SK-N-SH (cell line): ENCODE results near the gene ZBED4. TPM values are rescaled to one million over a fixed set of nuclear protein-coding genes. Genes with fewer than 3 reads are reported as not detected.

Experiments
- CTCF ChIA-PET: fragments of 300-600, 350-600 bp; formaldehyde crosslinking; extraction: SDS; loops from one replicate; lab custom pipeline; 2021; lab: Yijun Ruan, JAX
- POLR2A ChIA-PET: fragments of 350-600 bp; sonication (Branson Sonifier 250); formaldehyde crosslinking; extraction: SDS; loops from one replicate; lab custom pipeline; 2020; ENCODE audit warnings: antibody characterized with exemption, inconsistent platforms; lab: Yijun Ruan, JAX
- DNase-seq: peaks from one replicate; pipeline ENCODE4 v3.0.0; 2012
- H2AFZ ChIP-seq: fragments of 200-600 bp; sonication (generic); 2 replicates; pipeline ENCODE4 v1.8.1; 2016; ENCODE audit warnings: antibody characterized with exemption, mild to moderate bottlenecking, low read depth
- H3F3A ChIP-seq: fragments of 200-600 bp; sonication (generic); replicated peaks from 2 replicates; pipeline ENCODE3; 2016; ENCODE audit warnings: antibody characterized with exemption, mild to moderate bottlenecking; ENCODE audit not compliant: insufficient read depth
- H3K27ac ChIP-seq, 2 experiments: fragments of 200-500 bp in 1 of 2; fragments of 200-600 bp in 1 of 2; sonication (Bioruptor generic) in 1 of 2; sonication (generic), shearing (Covaris generic) in 1 of 2; 2 replicates each; pipeline versions ENCODE4 v1.5.1 to v1.6.1; 2014 to 2016; ENCODE audit warnings: low read depth in 2 of 2, inconsistent platforms in 1 of 2, low read length in 1 of 2, mild to moderate bottlenecking in 1 of 2, mixed read lengths in 1 of 2
- H3K27me3 ChIP-seq: fragments of 200-600 bp; sonication (generic), shearing (Covaris generic); 2 replicates; pipeline ENCODE4 v1.6.1; 2016; ENCODE audit warnings: mixed run types; ENCODE audit not compliant: insufficient read depth
- H3K36me3 ChIP-seq, 2 experiments: fragments of 200-500 bp in 1 of 2; fragments of 200-600 bp in 1 of 2; sonication (Bioruptor generic) in 1 of 2; sonication (generic) in 1 of 2; replicated peaks in 1 of 2; 2 replicates each; pipeline versions ENCODE3 to v1.5.1; 2014 to 2016; ENCODE audit warnings: low read length in 1 of 2, mild to moderate bottlenecking in 1 of 2; ENCODE audit not compliant: insufficient read depth in 2 of 2, control insufficient read depth in 1 of 2
- H3K4me1 ChIP-seq, 2 experiments: fragments of 200-500 bp in 1 of 2; fragments of 200-600 bp in 1 of 2; sonication (Bioruptor generic) in 1 of 2; sonication (generic), shearing (Covaris generic) in 1 of 2; 2 replicates each; pipeline versions ENCODE4 v1.5.1 to v1.6.1; 2014 to 2016; ENCODE audit warnings: low read depth in 1 of 2, low read length in 1 of 2, mixed run types in 1 of 2; ENCODE audit not compliant: insufficient read depth in 2 of 2, control insufficient read depth in 1 of 2
- H3K4me2 ChIP-seq: fragments of 200-600 bp; sonication (generic), shearing (Covaris generic); 2 replicates; pipeline ENCODE4 v1.6.1; 2017; ENCODE audit warnings: mixed run types
- H3K4me3 ChIP-seq, 2 experiments: fragments of 200-500 bp in 1 of 2; fragments of 200-600 bp in 1 of 2; sonication (Bioruptor generic) in 1 of 2; sonication (generic), shearing (Covaris generic) in 1 of 2; 2 replicates each; pipeline versions ENCODE4 v1.5.1 to v1.8.1; 2014 to 2016; ENCODE audit warnings: low read depth in 2 of 2, inconsistent platforms in 1 of 2, low read length in 1 of 2, mild to moderate bottlenecking in 1 of 2, mixed read lengths in 1 of 2, moderate library complexity in 1 of 2
- H3K79me2 ChIP-seq: fragments of 200-600 bp; sonication (generic); 2 replicates; pipeline ENCODE4 v1.8.1; 2017; ENCODE audit warnings: mild to moderate bottlenecking; ENCODE audit not compliant: insufficient read depth
- H3K9ac ChIP-seq: fragments of 200-600 bp; sonication (generic); 2 replicates; pipeline ENCODE4 v1.6.1; 2017; ENCODE audit warnings: mixed run types
- H3K9me2 ChIP-seq: fragments of 200-600 bp; sonication (generic); 2 replicates; pipeline ENCODE4 v1.6.1; 2017; ENCODE audit warnings: mixed run types
- H3K9me3 ChIP-seq: fragments of 200-600 bp; sonication (generic); 2 replicates; pipeline ENCODE4 v1.6.1; 2017; ENCODE audit warnings: mixed run types, mild to moderate bottlenecking, moderate library complexity
- H4K20me1 ChIP-seq: fragments of 200-600 bp; sonication (generic); 2 replicates; pipeline ENCODE4 v1.6.1; 2017; ENCODE audit warnings: mild to moderate bottlenecking, mixed run types; ENCODE audit not compliant: insufficient read depth
- CHD2 ChIP-seq: fragments of 150-350 bp; IDR thresholded peaks from 2 replicates; pipeline ENCODE4 v1.6.1; 2018; ENCODE audit warnings: low read length; ENCODE audit not compliant: partially characterized antibody
- ELF1 ChIP-seq: IDR thresholded peaks from 2 replicates; pipeline ENCODE4 v1.4.0; 2012
- EZH2phosphoT487 ChIP-seq: fragments of 200-600 bp; sonication (generic); IDR thresholded peaks from 2 replicates; pipeline ENCODE4 v1.6.1; 2017; ENCODE audit warnings: low read depth, mixed run types, mild to moderate bottlenecking, antibody characterized with exemption, moderate library complexity, borderline replicate concordance
- GABPA ChIP-seq: IDR thresholded peaks from 2 replicates; pipeline ENCODE4 v1.4.0; 2012; ENCODE audit warnings: low read depth, mild to moderate bottlenecking
- MEF2A ChIP-seq: IDR thresholded peaks from 2 replicates; pipeline ENCODE4 v1.4.0; 2012; ENCODE audit warnings: low read depth, borderline replicate concordance
- NFIC ChIP-seq: IDR thresholded peaks from 2 replicates; pipeline ENCODE4 v1.4.0; 2012; ENCODE audit warnings: borderline replicate concordance
- POLR2AphosphoS5 ChIP-seq: IDR thresholded peaks from 2 replicates; pipeline ENCODE4 v1.6.1; 2012; ENCODE audit warnings: low read depth, low read length
- RFX5 ChIP-seq: IDR thresholded peaks from 2 replicates; pipeline ENCODE4 v1.6.1; 2012; ENCODE audit warnings: mild to moderate bottlenecking, improper control_type of control experiment, low read length
- SMC3 ChIP-seq: IDR thresholded peaks from 2 replicates; pipeline ENCODE4 v1.6.1; 2012; ENCODE audit warnings: low read depth, low read length, improper control_type of control experiment
- TAF1 ChIP-seq: IDR thresholded peaks from 2 replicates; pipeline ENCODE4 v1.6.1; 2012; ENCODE audit warnings: low read depth, mild to moderate bottlenecking, low read length, moderate library complexity, borderline replicate concordance
- TEAD4 ChIP-seq: IDR thresholded peaks from 2 replicates; pipeline ENCODE4 v1.4.0; 2012; ENCODE audit warnings: mild to moderate bottlenecking, borderline replicate concordance; ENCODE audit not compliant: insufficient read depth
- YY1 ChIP-seq: IDR thresholded peaks from 2 replicates; pipeline ENCODE4 v1.4.0; 2012; ENCODE audit warnings: low read depth, mild to moderate bottlenecking
- WGBS: methylation state at CpG from one replicate; pipeline ENCODE4 v1.1.6; 2017; ENCODE audit warnings: low lambda C conversion rate; 5-methylcytosine and 5-hydroxymethylcytosine counted together
- polyA plus RNA-seq, 3 experiments: library from polyadenylated mRNA; depleted of rRNA; stranded (reverse); fragments of >200 nt; gene quantifications; 2 replicates each; pipeline ENCODE4 v1.2.3, GENCODE V29; 2012
- TF ChIP-seq, protein P1 (sequence below): fragments of 200-600 bp; sonication (generic); IDR thresholded peaks from 2 replicates; pipeline ENCODE4 v1.6.1; 2017; ENCODE audit warnings: antibody characterized with exemption, mild to moderate bottlenecking, moderate library complexity
- TF ChIP-seq, protein P2 (sequence below): IDR thresholded peaks from 2 replicates; pipeline ENCODE4 v1.4.0; 2012; ENCODE audit warnings: low read depth, borderline replicate concordance
- TF ChIP-seq, protein P3 (sequence below): IDR thresholded peaks from 2 replicates; pipeline ENCODE4 v1.4.0; 2012; ENCODE audit warnings: low read depth
- TF ChIP-seq, protein P4 (sequence below): fragments of 150-350 bp; IDR thresholded peaks from 2 replicates; pipeline ENCODE4 v1.6.1; 2016; ENCODE audit warnings: mild to moderate bottlenecking, low read depth, low read length
- TF ChIP-seq, protein P5 (sequence below): IDR thresholded peaks from 2 replicates; pipeline ENCODE4 v1.4.0; 2012; ENCODE audit warnings: low read depth, borderline replicate concordance
- TF ChIP-seq, protein P6 (sequence below): IDR thresholded peaks from 2 replicates; pipeline ENCODE4 v1.6.1; 2012; ENCODE audit warnings: mild to moderate bottlenecking, low read depth, low read length, moderate library complexity

ZBED4 gene
- polyA plus RNA-seq, 1 of the 3 experiments (the other 2 are of a cell fraction), result 7.9 TPM

DNA sequence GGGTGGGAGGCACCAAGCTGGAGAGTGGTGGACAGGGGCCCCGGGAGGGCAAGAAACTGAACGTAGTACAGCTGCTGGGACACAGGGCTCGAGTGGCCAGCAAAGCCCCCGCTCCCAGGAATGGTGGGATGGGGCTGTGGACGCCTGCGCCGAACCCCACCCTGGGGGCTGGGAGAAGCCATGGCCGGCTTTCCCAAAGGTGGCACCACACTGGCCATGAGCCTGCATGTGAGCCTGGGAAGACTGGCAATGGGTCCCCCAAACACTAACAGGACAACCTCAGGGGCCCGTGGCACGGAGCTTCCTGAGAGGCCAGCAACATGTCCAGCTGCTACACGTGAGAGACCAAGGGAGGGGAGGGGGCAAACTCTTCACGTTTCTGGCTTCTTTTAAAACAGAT is 60.6 kb downstream of the ZBED4 start:
- no peak overlapping the region for H2AFZ ChIP-seq
- H3K79me2 ChIP-seq, result 0 out of 2 replicates have a peak, but pooled peaks cover 5% of the 10 kb centered on the region
- H3K9ac ChIP-seq, result no peak overlapping the region
- H3K27ac ChIP-seq, result no peak overlapping the region
- DNase-seq, result no peak
- no peaks in the 10 kb centered on the region for H3K9me3 ChIP-seq
- H3K9me2 ChIP-seq, result no peaks in the 10 kb centered on the region
- 78% methylated on average over 8 of the region's 12 CpGs for WGBS
- TF ChIP-seq, protein P1, sequence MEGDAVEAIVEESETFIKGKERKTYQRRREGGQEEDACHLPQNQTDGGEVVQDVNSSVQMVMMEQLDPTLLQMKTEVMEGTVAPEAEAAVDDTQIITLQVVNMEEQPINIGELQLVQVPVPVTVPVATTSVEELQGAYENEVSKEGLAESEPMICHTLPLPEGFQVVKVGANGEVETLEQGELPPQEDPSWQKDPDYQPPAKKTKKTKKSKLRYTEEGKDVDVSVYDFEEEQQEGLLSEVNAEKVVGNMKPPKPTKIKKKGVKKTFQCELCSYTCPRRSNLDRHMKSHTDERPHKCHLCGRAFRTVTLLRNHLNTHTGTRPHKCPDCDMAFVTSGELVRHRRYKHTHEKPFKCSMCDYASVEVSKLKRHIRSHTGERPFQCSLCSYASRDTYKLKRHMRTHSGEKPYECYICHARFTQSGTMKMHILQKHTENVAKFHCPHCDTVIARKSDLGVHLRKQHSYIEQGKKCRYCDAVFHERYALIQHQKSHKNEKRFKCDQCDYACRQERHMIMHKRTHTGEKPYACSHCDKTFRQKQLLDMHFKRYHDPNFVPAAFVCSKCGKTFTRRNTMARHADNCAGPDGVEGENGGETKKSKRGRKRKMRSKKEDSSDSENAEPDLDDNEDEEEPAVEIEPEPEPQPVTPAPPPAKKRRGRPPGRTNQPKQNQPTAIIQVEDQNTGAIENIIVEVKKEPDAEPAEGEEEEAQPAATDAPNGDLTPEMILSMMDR, result no peak
- TF ChIP-seq MEF2A (no peak), EZH2phosphoT487 (no peak), SMC3 (no peak), YY1 (no peak), GABPA (no peak), TAF1 (no peak), TEAD4 (no peak), POLR2AphosphoS5 (no peak), NFIC (no peak), RFX5 (no peak), CHD2 (no peak), ELF1 (no peak)
- TF ChIP-seq, protein P2, sequence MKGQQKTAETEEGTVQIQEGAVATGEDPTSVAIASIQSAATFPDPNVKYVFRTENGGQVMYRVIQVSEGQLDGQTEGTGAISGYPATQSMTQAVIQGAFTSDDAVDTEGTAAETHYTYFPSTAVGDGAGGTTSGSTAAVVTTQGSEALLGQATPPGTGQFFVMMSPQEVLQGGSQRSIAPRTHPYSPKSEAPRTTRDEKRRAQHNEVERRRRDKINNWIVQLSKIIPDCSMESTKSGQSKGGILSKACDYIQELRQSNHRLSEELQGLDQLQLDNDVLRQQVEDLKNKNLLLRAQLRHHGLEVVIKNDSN, result no peak
- TF ChIP-seq, protein P3, sequence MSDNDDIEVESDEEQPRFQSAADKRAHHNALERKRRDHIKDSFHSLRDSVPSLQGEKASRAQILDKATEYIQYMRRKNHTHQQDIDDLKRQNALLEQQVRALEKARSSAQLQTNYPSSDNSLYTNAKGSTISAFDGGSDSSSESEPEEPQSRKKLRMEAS, result no peak
- TF ChIP-seq, protein P4, sequence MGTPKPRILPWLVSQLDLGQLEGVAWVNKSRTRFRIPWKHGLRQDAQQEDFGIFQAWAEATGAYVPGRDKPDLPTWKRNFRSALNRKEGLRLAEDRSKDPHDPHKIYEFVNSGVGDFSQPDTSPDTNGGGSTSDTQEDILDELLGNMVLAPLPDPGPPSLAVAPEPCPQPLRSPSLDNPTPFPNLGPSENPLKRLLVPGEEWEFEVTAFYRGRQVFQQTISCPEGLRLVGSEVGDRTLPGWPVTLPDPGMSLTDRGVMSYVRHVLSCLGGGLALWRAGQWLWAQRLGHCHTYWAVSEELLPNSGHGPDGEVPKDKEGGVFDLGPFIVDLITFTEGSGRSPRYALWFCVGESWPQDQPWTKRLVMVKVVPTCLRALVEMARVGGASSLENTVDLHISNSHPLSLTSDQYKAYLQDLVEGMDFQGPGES, result no peak
- TF ChIP-seq, protein P5, sequence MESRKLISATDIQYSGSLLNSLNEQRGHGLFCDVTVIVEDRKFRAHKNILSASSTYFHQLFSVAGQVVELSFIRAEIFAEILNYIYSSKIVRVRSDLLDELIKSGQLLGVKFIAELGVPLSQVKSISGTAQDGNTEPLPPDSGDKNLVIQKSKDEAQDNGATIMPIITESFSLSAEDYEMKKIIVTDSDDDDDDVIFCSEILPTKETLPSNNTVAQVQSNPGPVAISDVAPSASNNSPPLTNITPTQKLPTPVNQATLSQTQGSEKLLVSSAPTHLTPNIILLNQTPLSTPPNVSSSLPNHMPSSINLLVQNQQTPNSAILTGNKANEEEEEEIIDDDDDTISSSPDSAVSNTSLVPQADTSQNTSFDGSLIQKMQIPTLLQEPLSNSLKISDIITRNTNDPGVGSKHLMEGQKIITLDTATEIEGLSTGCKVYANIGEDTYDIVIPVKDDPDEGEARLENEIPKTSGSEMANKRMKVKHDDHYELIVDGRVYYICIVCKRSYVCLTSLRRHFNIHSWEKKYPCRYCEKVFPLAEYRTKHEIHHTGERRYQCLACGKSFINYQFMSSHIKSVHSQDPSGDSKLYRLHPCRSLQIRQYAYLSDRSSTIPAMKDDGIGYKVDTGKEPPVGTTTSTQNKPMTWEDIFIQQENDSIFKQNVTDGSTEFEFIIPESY, result no peak
- TF ChIP-seq, protein P6, sequence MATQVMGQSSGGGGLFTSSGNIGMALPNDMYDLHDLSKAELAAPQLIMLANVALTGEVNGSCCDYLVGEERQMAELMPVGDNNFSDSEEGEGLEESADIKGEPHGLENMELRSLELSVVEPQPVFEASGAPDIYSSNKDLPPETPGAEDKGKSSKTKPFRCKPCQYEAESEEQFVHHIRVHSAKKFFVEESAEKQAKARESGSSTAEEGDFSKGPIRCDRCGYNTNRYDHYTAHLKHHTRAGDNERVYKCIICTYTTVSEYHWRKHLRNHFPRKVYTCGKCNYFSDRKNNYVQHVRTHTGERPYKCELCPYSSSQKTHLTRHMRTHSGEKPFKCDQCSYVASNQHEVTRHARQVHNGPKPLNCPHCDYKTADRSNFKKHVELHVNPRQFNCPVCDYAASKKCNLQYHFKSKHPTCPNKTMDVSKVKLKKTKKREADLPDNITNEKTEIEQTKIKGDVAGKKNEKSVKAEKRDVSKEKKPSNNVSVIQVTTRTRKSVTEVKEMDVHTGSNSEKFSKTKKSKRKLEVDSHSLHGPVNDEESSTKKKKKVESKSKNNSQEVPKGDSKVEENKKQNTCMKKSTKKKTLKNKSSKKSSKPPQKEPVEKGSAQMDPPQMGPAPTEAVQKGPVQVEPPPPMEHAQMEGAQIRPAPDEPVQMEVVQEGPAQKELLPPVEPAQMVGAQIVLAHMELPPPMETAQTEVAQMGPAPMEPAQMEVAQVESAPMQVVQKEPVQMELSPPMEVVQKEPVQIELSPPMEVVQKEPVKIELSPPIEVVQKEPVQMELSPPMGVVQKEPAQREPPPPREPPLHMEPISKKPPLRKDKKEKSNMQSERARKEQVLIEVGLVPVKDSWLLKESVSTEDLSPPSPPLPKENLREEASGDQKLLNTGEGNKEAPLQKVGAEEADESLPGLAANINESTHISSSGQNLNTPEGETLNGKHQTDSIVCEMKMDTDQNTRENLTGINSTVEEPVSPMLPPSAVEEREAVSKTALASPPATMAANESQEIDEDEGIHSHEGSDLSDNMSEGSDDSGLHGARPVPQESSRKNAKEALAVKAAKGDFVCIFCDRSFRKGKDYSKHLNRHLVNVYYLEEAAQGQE, result no peak
- H3F3A ChIP-seq, result no peaks in the 10 kb centered on the region
- no peak overlapping the region for H3K4me2 ChIP-seq
- peaks cover 3 to 15% of the 10 kb centered on the region in 2 experiments for H3K36me3 ChIP-seq
- H3K4me1 ChIP-seq, result peaks cover 0 to 6% of the 10 kb centered on the region in 2 experiments; a peak in 1 of 4 replicates
- no peaks in the 10 kb centered on the region for H4K20me1 ChIP-seq
- H3K4me3 ChIP-seq, result no peak overlapping the region
- ChIA-PET CTCF (interaction anchor here (2.3 to 2.5 kb wide), 2 partner anchors 16 to 116 kb away, joined by 7 to 11 read pairs; no protein-coding TSS in a partner anchor), POLR2A (no interaction called here)
- H3K27me3 ChIP-seq, result no peaks in the 10 kb centered on the region
